ENCODE results near the gene MTUS2.

Gene MTUS2

DNA sequence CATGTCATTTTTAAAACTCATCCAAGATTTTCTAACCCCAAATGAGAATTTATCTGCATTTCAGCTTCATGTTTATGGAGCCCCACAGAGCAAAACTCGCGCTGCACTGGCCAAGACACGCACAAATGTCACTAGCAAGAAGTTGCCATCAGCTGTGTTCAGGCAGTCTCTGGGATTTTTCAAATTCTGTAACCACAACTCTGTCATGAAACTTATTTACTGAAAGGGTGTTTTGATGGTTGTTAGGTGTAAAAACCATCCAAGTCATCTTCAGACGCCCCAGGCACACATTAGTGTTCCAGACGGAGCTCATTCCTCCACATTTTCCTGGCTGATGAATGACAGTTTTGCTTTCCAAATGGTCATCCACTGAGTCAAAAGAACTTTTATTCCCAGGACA is 712.0 kb downstream of the MTUS2 start:
- POLR2A ChIA-PET, result no interaction called here
- Histone ChIP-seq H3K4me1 (ENCODE audit: control extremely low read depth in 1 of 4, control insufficient read depth in 4 of 4, insufficient read depth in 4 of 4, low read length in 3 of 4) (no peaks in the 10 kb centered on the region), H3K9me3 (ENCODE audit: control extremely low read depth in 1 of 5, control insufficient read depth in 4 of 5, insufficient read depth in 2 of 5, low read depth in 1 of 5, low read length in 4 of 5) (no peaks in the 10 kb centered on the region), H3K36me3 (ENCODE audit: control insufficient read depth in 4 of 4, insufficient read depth in 4 of 4, low read length in 3 of 4) (peaks cover 18 to 86% (median 69%) of the 10 kb centered on the region in 4 experiments), H3K4me3 (ENCODE audit: control insufficient read depth in 1 of 7, extremely low read depth in 1 of 7, insufficient read depth in 4 of 7, low read depth in 2 of 7, low read length in 6 of 7) (no peak overlapping the region), H3K27ac (ENCODE audit: insufficient read depth in 1 of 2, low read depth in 1 of 2, low read length in 2 of 2, poor library complexity in 1 of 2, severe bottlenecking in 2 of 2) (no peak overlapping the region), H3K27me3 (replicated peaks in 2 of 5; ENCODE audit: control insufficient read depth in 4 of 5, insufficient read depth in 5 of 5, low read length in 4 of 5) (no peaks in the 10 kb centered on the region)
- DNase-seq, result no peak
- CTCF ChIA-PET, result interaction anchor here (0.6 to 1.7 kb wide), 2 partner anchors 10 to 175 kb away, joined by 3 to 5 read pairs; no protein-coding TSS in a partner anchor
- WGBS (ENCODE audit: insufficient coverage), result 100% methylated on average over 5 of the region's 5 CpGs

DNA sequence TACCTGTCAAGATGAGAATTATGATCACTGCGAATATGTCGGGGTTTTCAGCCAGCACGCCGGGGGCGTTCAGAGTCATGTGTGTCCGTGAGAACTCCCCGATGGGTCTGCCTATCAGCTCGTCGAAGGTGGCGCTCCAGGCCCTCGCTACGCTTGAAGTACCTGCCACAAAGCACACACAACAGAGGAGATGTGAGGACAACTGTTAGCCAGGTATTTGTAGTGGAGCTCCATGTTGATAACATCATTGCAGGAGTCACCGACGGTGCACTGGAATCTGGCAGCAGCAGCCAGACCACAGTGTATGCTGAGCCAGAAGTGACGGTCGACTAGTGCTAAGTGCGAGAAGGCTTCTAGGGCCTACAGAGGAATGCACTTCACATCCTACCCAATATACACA is 712.7 kb downstream of the MTUS2 start:
- POLR2A ChIA-PET, result no interaction called here
- CTCF ChIA-PET, result interaction anchor here (1.7 kb wide), 1 partner anchor 174 kb away, joined by 5 read pairs; no protein-coding TSS in a partner anchor

DNA sequence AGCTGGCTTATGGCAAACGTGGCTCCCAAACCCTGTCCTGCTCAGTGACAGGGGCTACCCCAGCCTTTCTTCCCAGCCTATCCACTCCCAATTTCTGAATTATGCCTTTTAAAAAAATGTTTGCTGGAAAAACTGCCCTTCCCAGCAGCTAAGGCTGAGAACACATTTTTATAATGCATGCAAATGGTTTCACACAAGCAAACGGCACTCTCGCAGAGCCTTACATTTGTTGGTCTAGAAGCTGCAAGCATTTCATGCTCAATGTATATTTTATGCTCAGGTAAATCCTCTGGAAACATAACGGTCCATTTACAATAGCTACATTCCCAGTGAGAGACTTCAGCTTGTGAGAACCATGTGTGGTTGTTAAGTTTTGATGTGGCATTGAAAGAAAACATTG is 713.9 kb downstream of the MTUS2 start:
- H3K27me3 ChIP-seq (replicated peaks in 2 of 5; ENCODE audit: control insufficient read depth in 4 of 5, insufficient read depth in 5 of 5, low read length in 4 of 5), result no peaks in the 10 kb centered on the region
- peaks cover 15 to 82% (median 59%) of the 10 kb centered on the region in 4 experiments for H3K36me3 ChIP-seq (ENCODE audit: control insufficient read depth in 4 of 4, insufficient read depth in 4 of 4, low read length in 3 of 4)
- 100% methylated on average over 2 of the region's 4 CpGs for WGBS (ENCODE audit: insufficient coverage)
- no peak overlapping the region for H3K27ac ChIP-seq (ENCODE audit: insufficient read depth in 1 of 2, low read depth in 1 of 2, low read length in 2 of 2, poor library complexity in 1 of 2, severe bottlenecking in 2 of 2)
- POLR2A ChIA-PET, result no interaction called here
- no peaks in the 10 kb centered on the region for H3K4me1 ChIP-seq (ENCODE audit: control extremely low read depth in 1 of 4, control insufficient read depth in 4 of 4, insufficient read depth in 4 of 4, low read length in 3 of 4)
- CTCF ChIA-PET, result no interaction called here
- H3K4me3 ChIP-seq (ENCODE audit: control insufficient read depth in 1 of 7, extremely low read depth in 1 of 7, insufficient read depth in 4 of 7, low read depth in 2 of 7, low read length in 6 of 7), result no peak overlapping the region
- no peak for DNase-seq
- H3K9me3 ChIP-seq (ENCODE audit: control extremely low read depth in 1 of 5, control insufficient read depth in 4 of 5, insufficient read depth in 2 of 5, low read depth in 1 of 5, low read length in 4 of 5), result no peaks in the 10 kb centered on the region

More for the DNA sequence above, 712.7 kb downstream of the MTUS2 start:
- over 99% methylated on average over 14 of the region's 17 CpGs for WGBS (ENCODE audit: insufficient coverage)
- Histone ChIP-seq H3K9me3 (ENCODE audit: control extremely low read depth in 1 of 5, control insufficient read depth in 4 of 5, insufficient read depth in 2 of 5, low read depth in 1 of 5, low read length in 4 of 5) (no peaks in the 10 kb centered on the region), H3K4me1 (ENCODE audit: control extremely low read depth in 1 of 4, control insufficient read depth in 4 of 4, insufficient read depth in 4 of 4, low read length in 3 of 4) (no peaks in the 10 kb centered on the region), H3K4me3 (ENCODE audit: control insufficient read depth in 1 of 7, extremely low read depth in 1 of 7, insufficient read depth in 4 of 7, low read depth in 2 of 7, low read length in 6 of 7) (no peak overlapping the region), H3K27me3 (replicated peaks in 2 of 5; ENCODE audit: control insufficient read depth in 4 of 5, insufficient read depth in 5 of 5, low read length in 4 of 5) (no peaks in the 10 kb centered on the region), H3K36me3 (ENCODE audit: control insufficient read depth in 4 of 4, insufficient read depth in 4 of 4, low read length in 3 of 4) (peaks cover 18 to 84% (median 66%) of the 10 kb centered on the region in 4 experiments), H3K27ac (ENCODE audit: insufficient read depth in 1 of 2, low read depth in 1 of 2, low read length in 2 of 2, poor library complexity in 1 of 2, severe bottlenecking in 2 of 2) (no peak overlapping the region)
- no peak for DNase-seq

DNA sequence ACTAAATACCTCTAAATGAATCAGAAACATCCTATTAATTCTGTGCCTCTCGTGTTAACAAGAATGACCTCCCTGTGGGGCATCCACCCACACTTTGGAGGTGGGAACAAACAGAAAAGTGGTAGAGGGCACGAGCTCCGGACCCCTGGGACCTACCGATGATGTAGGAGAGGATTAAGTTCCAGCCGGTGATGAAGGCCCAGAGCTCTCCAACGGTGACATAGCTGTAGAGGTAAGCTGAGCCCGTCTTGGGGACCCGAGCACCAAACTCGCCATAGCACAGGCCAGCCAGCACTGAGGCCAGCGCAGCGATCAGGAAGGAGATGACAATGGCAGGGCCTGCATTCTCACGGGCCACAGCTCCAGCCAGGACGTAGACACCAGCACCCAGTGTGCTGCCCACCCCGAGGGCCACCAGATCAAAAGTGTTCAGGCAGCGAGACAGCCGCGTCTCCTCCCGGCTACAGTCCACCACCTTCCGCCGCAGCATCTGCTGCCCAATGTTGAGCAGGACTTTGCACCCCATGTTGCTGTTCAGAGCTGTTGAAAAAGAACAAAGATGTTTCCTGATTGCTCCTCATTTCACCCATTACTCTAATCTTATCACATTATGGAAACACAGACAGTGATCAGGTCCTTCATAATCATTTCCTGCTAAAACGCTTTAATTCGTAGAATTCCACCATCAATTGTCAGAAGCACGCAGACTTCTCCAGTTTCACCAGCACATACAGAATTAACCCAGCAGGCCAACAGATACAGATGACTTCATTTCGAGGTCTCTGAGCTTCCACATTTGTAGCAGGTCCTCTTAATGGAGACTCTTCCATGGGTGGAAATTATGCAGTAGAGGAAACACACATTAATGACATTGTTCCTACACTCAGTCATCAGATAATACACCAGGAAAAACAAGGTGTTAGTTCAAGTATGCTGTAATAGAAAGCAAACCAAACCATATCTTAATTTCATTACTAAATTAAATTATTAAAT is 715.8 kb downstream of the MTUS2 start:
- Histone ChIP-seq H3K4me1 (ENCODE audit: control extremely low read depth in 1 of 4, control insufficient read depth in 4 of 4, insufficient read depth in 4 of 4, low read length in 3 of 4) (no peaks in the 10 kb centered on the region), H3K9me3 (ENCODE audit: control extremely low read depth in 1 of 5, control insufficient read depth in 4 of 5, insufficient read depth in 2 of 5, low read depth in 1 of 5, low read length in 4 of 5) (no peaks in the 10 kb centered on the region), H3K27ac (ENCODE audit: insufficient read depth in 1 of 2, low read depth in 1 of 2, low read length in 2 of 2, poor library complexity in 1 of 2, severe bottlenecking in 2 of 2) (no peak overlapping the region), H3K36me3 (ENCODE audit: control insufficient read depth in 4 of 4, insufficient read depth in 4 of 4, low read length in 3 of 4) (peaks cover 9 to 71% (median 47%) of the 10 kb centered on the region in 4 experiments), H3K27me3 (replicated peaks in 2 of 5; ENCODE audit: control insufficient read depth in 4 of 5, insufficient read depth in 5 of 5, low read length in 4 of 5) (no peaks in the 10 kb centered on the region), H3K4me3 (ENCODE audit: control insufficient read depth in 1 of 7, extremely low read depth in 1 of 7, insufficient read depth in 4 of 7, low read depth in 2 of 7, low read length in 6 of 7) (no peak overlapping the region)
- DNase-seq, result no peak
- CTCF ChIA-PET, result no interaction called here
- POLR2A ChIA-PET, result no interaction called here
- 93% methylated on average over 17 of the region's 24 CpGs for WGBS (ENCODE audit: insufficient coverage)

DNA sequence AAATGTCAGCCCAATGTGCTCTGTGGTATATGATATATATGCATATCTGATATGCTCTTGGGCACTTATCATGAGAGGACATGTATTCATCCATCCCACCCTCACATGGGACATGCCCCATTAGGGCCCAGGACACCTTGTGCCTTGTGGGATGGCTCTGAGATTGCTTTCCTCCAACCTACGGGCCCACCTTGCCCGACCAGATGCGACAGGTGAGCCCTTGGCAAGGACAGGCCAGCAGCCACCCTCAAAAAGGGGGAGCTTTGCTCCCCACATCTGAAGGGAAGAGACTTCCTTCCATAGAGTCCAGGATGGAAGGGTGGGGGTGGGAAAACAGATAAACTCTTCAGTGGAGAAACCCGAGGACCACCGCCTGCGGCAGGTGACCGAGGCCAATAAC is 716.7 kb downstream of the MTUS2 start:
- ChIA-PET POLR2A (no interaction called here), CTCF (no interaction called here)
- no peak for DNase-seq
- H3K4me1 ChIP-seq (ENCODE audit: control extremely low read depth in 1 of 4, control insufficient read depth in 4 of 4, insufficient read depth in 4 of 4, low read length in 3 of 4), result no peaks in the 10 kb centered on the region
- no peaks in the 10 kb centered on the region for H3K27me3 ChIP-seq (replicated peaks in 2 of 5; ENCODE audit: control insufficient read depth in 4 of 5, insufficient read depth in 5 of 5, low read length in 4 of 5)
- H3K9me3 ChIP-seq (ENCODE audit: control extremely low read depth in 1 of 5, control insufficient read depth in 4 of 5, insufficient read depth in 2 of 5, low read depth in 1 of 5, low read length in 4 of 5), result no peaks in the 10 kb centered on the region
- H3K4me3 ChIP-seq (ENCODE audit: control insufficient read depth in 1 of 7, extremely low read depth in 1 of 7, insufficient read depth in 4 of 7, low read depth in 2 of 7, low read length in 6 of 7), result no peak overlapping the region
- WGBS (ENCODE audit: insufficient coverage), result 92% methylated on average over 6 of the region's 7 CpGs
- H3K27ac ChIP-seq (ENCODE audit: insufficient read depth in 1 of 2, low read depth in 1 of 2, low read length in 2 of 2, poor library complexity in 1 of 2, severe bottlenecking in 2 of 2), result no peak overlapping the region
- peaks cover 9 to 69% (median 43%) of the 10 kb centered on the region in 4 experiments for H3K36me3 ChIP-seq (ENCODE audit: control insufficient read depth in 4 of 4, insufficient read depth in 4 of 4, low read length in 3 of 4)

DNA sequence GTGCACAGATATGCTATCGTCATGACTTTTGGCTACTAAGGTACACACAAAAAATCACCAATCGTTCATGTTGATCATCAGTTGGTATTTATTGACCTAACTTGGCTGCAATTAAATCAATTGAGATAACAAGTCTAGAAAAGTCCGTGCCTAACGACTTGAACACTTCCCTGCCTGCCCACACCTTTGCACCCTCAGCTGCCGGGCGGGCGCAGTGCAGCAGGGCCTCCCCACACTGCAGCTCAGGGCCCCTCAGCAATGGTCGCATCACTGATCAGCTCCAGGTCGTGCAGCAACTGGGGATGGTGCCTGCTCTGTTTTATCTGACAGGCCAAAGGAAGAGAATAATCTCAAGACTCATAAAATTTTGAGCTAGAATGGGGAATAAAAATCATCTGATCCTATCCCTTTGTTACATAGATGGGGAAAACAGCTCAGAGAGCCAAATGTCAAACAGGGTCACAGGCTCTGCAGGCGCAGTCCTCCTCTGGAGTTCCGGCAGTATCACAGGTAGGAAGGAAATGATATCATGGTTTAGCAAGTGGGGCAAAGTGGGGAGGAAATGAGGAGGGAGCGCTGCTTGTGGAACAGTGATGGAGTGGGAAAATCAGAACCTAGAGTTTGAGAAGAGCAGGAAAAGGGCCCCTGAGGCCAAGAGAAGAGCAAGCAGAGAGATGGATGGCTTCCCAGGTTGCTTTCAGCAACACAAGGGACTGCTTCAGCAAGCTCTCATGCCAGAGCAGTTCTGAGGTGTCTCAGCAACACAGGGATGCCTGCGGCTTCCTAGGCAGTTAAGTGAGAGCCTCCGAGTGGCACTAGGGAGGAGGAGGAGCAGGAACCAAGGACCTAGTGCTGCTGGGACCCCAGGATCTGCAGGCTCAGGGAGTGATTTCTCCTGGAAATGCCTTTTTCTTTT is 717.9 kb downstream of the MTUS2 start:
- Histone ChIP-seq H3K27me3 (replicated peaks in 2 of 5; ENCODE audit: control insufficient read depth in 4 of 5, insufficient read depth in 5 of 5, low read length in 4 of 5) (no peaks in the 10 kb centered on the region), H3K27ac (ENCODE audit: insufficient read depth in 1 of 2, low read depth in 1 of 2, low read length in 2 of 2, poor library complexity in 1 of 2, severe bottlenecking in 2 of 2) (no peak overlapping the region), H3K9me3 (ENCODE audit: control extremely low read depth in 1 of 5, control insufficient read depth in 4 of 5, insufficient read depth in 2 of 5, low read depth in 1 of 5, low read length in 4 of 5) (no peaks in the 10 kb centered on the region), H3K36me3 (ENCODE audit: control insufficient read depth in 4 of 4, insufficient read depth in 4 of 4, low read length in 3 of 4) (peaks cover under 1 to 57% (median 32%) of the 10 kb centered on the region in 4 experiments), H3K4me3 (ENCODE audit: control insufficient read depth in 1 of 7, extremely low read depth in 1 of 7, insufficient read depth in 4 of 7, low read depth in 2 of 7, low read length in 6 of 7) (no peak overlapping the region), H3K4me1 (ENCODE audit: control extremely low read depth in 1 of 4, control insufficient read depth in 4 of 4, insufficient read depth in 4 of 4, low read length in 3 of 4) (no peaks in the 10 kb centered on the region)
- DNase-seq, result no peak
- ChIA-PET POLR2A (interaction anchor here (0.6 kb wide), 1 partner anchor 805 kb away, joined by 6 read pairs; no protein-coding TSS in a partner anchor), CTCF (interaction anchor here (0.8 to 1.2 kb wide), 2 partner anchors 23 to 30 kb away, joined by 3 read pairs; no protein-coding TSS in a partner anchor)
- 90% methylated on average over 12 of the region's 14 CpGs for WGBS (ENCODE audit: insufficient coverage)

Measured in common myeloid progenitor, CD34-positive (primary cell).